Eye (tissue), 1 donor: ENCODE measurements around the gene ZIC2.
"Not testable (repeated sequence)": the region's sequence is repeated elsewhere in the genome, so short reads cannot be mapped to it uniquely, and the experiment has no call there.

Experiments
- DNase-seq: peaks from one replicate; pipeline ENCODE4 v3.0.0-alpha.2; 2015

ZIC2 gene

DNA sequence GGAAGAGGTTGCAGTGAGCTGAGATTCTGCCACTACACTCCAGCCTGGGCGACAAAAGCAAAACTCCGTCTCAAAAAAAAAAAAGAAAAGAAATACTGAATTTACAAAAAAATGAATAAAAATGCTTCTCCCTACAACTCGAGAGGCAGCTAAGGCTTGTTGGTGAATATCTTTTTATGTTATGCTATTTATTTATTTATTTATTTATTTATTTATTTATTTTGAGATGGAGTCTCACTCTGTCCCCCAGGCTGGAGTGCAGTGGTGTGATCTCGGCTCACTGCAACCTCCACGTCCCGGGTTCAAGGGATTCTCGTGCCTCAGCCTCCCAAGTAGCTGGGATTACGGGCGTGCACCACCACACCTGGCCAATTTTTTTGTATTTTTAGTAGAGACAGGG is 51.1 kb downstream of the ZIC2 start:
- DNase-seq = not testable (repeated sequence)

DNA sequence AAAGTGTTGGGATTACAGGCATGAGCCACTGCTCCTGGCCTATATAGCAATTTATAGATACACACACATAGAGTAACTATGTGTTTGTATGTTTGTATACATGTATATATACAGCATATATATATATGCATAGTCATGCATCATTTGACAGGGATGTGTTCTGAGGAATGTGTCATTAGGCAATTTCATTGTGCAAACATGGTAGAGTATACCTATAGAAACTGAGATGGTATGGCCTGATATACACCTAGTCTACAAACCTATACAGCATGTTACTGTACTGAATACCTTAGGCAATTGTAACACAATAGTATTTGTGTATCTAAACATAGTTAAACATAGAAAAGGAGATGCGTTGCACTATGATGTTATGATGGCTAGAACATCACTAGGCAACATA is 54.4 kb downstream of the ZIC2 start:
- no peak for DNase-seq
